Measurements from ENCODE around the gene PTPRH.

PTPRH gene

DNA sequence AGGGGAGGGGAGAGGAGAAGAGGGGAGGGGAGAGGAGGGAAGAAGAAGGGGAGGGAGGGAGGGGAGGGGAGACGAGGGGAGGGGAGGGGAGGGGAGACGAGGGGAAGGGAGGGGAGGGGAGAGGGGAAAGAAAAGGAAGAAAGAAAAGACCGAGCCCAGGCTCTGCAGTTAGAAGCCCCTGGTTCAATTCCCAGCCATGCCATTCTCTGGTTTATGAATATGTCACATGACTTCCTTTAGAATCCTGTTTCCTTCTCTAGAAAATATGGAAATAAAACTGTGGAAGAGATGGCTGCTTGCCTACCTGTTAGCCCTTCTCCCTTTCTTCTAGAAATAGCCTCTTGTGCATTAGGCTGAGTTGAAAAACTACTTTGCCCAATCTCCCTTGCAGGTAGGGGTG lies 74.6 kb downstream of the PTPRH start:
- TF ChIP-seq, protein P1, sequence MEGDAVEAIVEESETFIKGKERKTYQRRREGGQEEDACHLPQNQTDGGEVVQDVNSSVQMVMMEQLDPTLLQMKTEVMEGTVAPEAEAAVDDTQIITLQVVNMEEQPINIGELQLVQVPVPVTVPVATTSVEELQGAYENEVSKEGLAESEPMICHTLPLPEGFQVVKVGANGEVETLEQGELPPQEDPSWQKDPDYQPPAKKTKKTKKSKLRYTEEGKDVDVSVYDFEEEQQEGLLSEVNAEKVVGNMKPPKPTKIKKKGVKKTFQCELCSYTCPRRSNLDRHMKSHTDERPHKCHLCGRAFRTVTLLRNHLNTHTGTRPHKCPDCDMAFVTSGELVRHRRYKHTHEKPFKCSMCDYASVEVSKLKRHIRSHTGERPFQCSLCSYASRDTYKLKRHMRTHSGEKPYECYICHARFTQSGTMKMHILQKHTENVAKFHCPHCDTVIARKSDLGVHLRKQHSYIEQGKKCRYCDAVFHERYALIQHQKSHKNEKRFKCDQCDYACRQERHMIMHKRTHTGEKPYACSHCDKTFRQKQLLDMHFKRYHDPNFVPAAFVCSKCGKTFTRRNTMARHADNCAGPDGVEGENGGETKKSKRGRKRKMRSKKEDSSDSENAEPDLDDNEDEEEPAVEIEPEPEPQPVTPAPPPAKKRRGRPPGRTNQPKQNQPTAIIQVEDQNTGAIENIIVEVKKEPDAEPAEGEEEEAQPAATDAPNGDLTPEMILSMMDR (conservative IDR thresholded peaks at IDR 0.05) = no peak
- no peak overlapping the region for H3K27ac ChIP-seq

DNA sequence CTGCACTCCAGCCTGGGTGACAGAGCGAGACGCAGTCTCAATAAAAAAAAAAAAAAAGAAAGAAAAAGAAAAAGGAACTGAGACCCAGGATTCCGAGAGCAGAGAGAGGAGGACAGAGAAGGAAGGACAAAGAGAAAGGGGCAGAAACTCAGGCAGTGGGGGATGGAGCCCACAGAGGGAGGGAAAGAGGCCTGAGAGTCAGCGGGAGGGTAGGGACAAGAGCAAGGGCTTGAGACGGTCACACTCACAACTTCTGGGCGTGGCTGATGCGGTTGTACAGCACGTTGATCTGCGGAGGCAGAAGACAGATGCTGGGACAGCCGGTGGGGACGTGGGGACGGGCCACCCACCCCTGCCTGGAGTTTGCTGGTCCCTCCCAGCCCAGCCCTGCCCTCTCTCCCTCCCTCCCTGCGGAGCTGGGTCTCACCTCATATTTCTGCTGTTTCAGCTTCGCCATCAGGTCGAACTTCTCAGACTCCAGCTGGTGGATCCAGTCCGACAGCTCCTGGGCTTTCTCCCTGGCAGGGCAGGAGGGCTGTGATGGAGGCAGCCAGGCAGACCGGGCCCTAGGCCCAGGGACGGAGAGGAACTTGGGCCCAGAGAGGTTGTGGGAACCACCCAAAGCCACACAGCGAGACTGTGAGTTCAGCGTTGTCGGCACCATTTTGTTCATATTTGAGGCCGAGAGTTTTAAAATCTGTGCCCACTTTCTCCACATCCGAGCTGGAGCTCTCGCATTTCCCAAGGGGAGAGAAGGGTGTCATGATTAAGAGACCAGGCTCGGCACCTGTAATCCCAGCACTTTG lies 75.5 kb downstream of the PTPRH start:
- TF ChIP-seq, protein P1 (conservative IDR thresholded peaks at IDR 0.05) = no peak
- H3K27ac ChIP-seq = peak overlapping the region; percentile 34; the same call in 1 of the 2 replicates

DNA sequence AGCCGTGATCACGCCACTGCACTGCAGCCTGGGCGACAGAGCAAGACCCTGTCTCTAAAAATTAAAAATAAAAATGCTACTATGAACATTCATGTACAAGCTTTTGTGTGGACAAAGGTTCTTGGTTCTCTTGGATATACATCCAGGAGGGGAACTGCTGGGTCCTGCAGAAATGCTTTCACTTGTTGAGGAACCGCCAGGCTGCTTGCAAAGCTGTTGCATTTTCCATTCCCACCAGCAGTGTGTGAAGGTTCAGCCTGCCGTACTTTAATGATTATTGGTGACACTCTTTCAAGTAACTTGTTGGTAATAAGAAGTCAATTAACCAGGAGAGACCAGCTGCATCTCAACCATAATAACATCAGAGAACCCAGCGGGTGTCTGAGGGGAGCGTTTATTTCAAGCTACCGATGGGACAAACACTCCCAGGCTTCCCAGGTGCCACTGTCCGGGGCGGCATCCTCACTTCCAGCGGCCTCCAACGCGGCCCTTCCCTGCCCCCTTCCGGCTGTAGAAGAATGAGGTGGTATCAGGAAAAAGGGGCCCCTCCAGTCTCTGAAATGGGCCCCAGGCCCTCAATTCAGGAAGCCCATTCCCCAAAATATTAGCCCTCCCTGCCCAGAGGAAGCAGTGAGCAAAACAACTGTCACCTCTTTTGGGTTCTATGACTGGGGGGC lies 76.7 kb downstream of the PTPRH start:
- TF ChIP-seq, protein P1 (conservative IDR thresholded peaks at IDR 0.05) = no peak
- H3K27ac ChIP-seq = no peak overlapping the region

DNA sequence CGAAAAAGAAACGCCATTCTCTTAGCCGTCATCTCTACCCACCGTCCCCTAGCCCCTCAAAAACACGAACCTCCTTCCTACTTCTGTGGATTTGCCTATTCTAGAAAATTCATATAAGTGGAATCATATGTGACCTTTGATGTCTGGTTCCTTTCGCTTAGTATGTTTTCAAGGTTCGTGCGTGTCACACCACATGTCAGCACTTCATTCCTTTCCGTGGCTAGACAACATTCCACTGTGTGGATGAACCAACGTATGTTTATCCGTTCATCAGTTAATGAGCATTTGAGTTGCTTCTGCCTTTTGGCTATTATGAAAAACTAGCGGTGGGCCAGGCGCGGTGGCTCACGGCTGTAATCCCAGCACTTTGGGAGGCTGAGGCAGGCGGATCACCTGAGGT lies 77.9 kb downstream of the PTPRH start:
- no peak overlapping the region for H3K27ac ChIP-seq
- TF ChIP-seq, protein P1 (conservative IDR thresholded peaks at IDR 0.05) = no peak
